Neuronal stem cell (in vitro differentiated cells): ENCODE measurements around the gene MIF.
"Not testable (repeated sequence)": the region's sequence is repeated elsewhere in the genome, so short reads cannot be mapped to it uniquely, and the experiment has no call there.

ENCODE experiments used
- DNase-seq: peaks from one replicate; pipeline ENCODE4 v3.0.0-alpha.2; 2013; ENCODE audit warnings: low spot score
- H2AFZ ChIP-seq: one replicate; pipeline ENCODE4 v1.6.1; 2013; ENCODE audit warnings: mild to moderate bottlenecking, low read length, inconsistent platforms
- H2AK5ac ChIP-seq: 2 replicates; pipeline ENCODE4 v1.6.1; 2013; ENCODE audit warnings: low read depth, mild to moderate bottlenecking, inconsistent platforms, low read length, moderate library complexity, mixed read lengths
- H2BK120ac ChIP-seq: 2 replicates; pipeline ENCODE4 v1.6.1; 2013; ENCODE audit warnings: low read depth, mild to moderate bottlenecking, inconsistent platforms, low read length, moderate library complexity, mixed read lengths
- H2BK12ac ChIP-seq: one replicate; pipeline ENCODE4 v1.6.1; 2013; ENCODE audit warnings: low read length, inconsistent platforms
- H2BK15ac ChIP-seq: 2 replicates; pipeline ENCODE4 v1.6.1; 2013; ENCODE audit warnings: mild to moderate bottlenecking, low read length, inconsistent platforms, mixed read lengths
- H2BK5ac ChIP-seq: one replicate; pipeline ENCODE4 v1.6.1; 2013; ENCODE audit warnings: inconsistent platforms, mild to moderate bottlenecking, low read length, moderate library complexity
- H3K14ac ChIP-seq: one replicate; pipeline ENCODE4 v1.6.1; 2013; ENCODE audit warnings: low read length, inconsistent platforms
- H3K18ac ChIP-seq: 2 replicates; pipeline ENCODE4 v1.6.1; 2013; ENCODE audit warnings: low read length, inconsistent platforms
- H3K23ac ChIP-seq: 2 replicates; pipeline ENCODE4 v1.6.1; 2013; ENCODE audit warnings: low read depth, mild to moderate bottlenecking, mixed read lengths, low read length, inconsistent platforms; ENCODE audit not compliant: poor library complexity
- H3K27ac ChIP-seq: replicated peaks from 3 replicates; pipeline ENCODE4 v1.5.1; 2013; ENCODE audit warnings: low read length, inconsistent platforms
- H3K27me3 ChIP-seq, 3 experiments: 2 replicates each; pipeline ENCODE4 v1.6.1; 2013; ENCODE audit warnings: low read length in 3 of 3, mild to moderate bottlenecking in 2 of 3, inconsistent platforms in 1 of 3, low read depth in 1 of 3, mixed read lengths in 1 of 3, moderate library complexity in 1 of 3; ENCODE audit not compliant: control insufficient read depth in 3 of 3, insufficient read depth in 3 of 3
- H3K36me3 ChIP-seq, 2 donors: replicated peaks in 1 of 2; 2 replicates each; pipeline ENCODE4 v1.6.1; 2013; ENCODE audit warnings: low read length in 2 of 2; ENCODE audit not compliant: control insufficient read depth in 2 of 2, insufficient read depth in 2 of 2
- H3K4ac ChIP-seq: 2 replicates; pipeline ENCODE4 v1.6.1; 2013; ENCODE audit warnings: inconsistent platforms, mild to moderate bottlenecking, low read length, moderate library complexity
- H3K4me1 ChIP-seq, 2 donors: 1 replicate in 1 of 2; 2 replicates in 1 of 2; pipeline ENCODE4 v1.6.1; 2013; ENCODE audit warnings: low read length in 2 of 2, low read depth in 1 of 2; ENCODE audit not compliant: control insufficient read depth in 2 of 2, insufficient read depth in 1 of 2
- H3K4me2 ChIP-seq: one replicate; pipeline ENCODE4 v1.6.1; 2013; ENCODE audit warnings: mild to moderate bottlenecking, low read length, inconsistent platforms; ENCODE audit not compliant: insufficient read depth, poor library complexity, severe bottlenecking
- H3K4me3 ChIP-seq, 2 donors: 2 replicates each; pipeline ENCODE4 v1.5.1; 2013; ENCODE audit warnings: low read length in 2 of 2, mild to moderate bottlenecking in 2 of 2, inconsistent platforms in 1 of 2, moderate library complexity in 1 of 2
- H3K79me1 ChIP-seq: one replicate; pipeline ENCODE4 v1.6.1; 2013; ENCODE audit warnings: low read depth, mild to moderate bottlenecking, inconsistent platforms, low read length, moderate library complexity
- H3K9ac ChIP-seq: one replicate; pipeline ENCODE4 v1.6.1; 2013; ENCODE audit warnings: mild to moderate bottlenecking, low read depth, low read length, inconsistent platforms; ENCODE audit not compliant: poor library complexity
- H3K9me3 ChIP-seq, 2 donors: replicated peaks in 1 of 2; 2 replicates each; pipeline versions ENCODE3 to v1.6.1; 2013; ENCODE audit warnings: low read length in 2 of 2, mild to moderate bottlenecking in 2 of 2, inconsistent platforms in 1 of 2, low read depth in 1 of 2, mixed read lengths in 1 of 2, moderate library complexity in 1 of 2; ENCODE audit not compliant: control insufficient read depth in 2 of 2, insufficient read depth in 1 of 2
- H4K8ac ChIP-seq: one replicate; pipeline ENCODE4 v1.6.1; 2013; ENCODE audit warnings: low read depth, mild to moderate bottlenecking, inconsistent platforms, low read length, moderate library complexity
- H4K91ac ChIP-seq: one replicate; pipeline ENCODE4 v1.6.1; 2013; ENCODE audit warnings: low read length, low read depth, mild to moderate bottlenecking, inconsistent platforms; ENCODE audit not compliant: poor library complexity
- WGBS, 2 donors: extraction: QIAGEN DNeasy Blood & Tissue Kit; methylation state at CpG; one replicate each; pipeline ENCODE4 v1.1.7; 2013; ENCODE audit warnings: missing lambda C conversion rate in 2 of 2, mixed read lengths in 1 of 2; ENCODE audit not compliant: insufficient read length in 2 of 2, insufficient replicate concordance in 1 of 2; ENCODE audit errors: extremely low coverage in 2 of 2; 5-methylcytosine and 5-hydroxymethylcytosine counted together

MIF gene

GRCh38 chr22:23907423-23907822, 13.2 kb downstream of the MIF start:
- H3K9ac ChIP-seq, H3K36me3 ChIP-seq, H3K27me3 ChIP-seq, H2BK5ac ChIP-seq, H2BK120ac ChIP-seq, H3K4me2 ChIP-seq, H4K8ac ChIP-seq, H2AFZ ChIP-seq, H3K4me3 ChIP-seq, H3K79me1 ChIP-seq, H3K9me3 ChIP-seq, H3K4ac ChIP-seq, H3K14ac ChIP-seq, H4K91ac ChIP-seq, DNase-seq, H3K18ac ChIP-seq, H3K27ac ChIP-seq, H2BK12ac ChIP-seq, H3K23ac ChIP-seq, H3K4me1 ChIP-seq, H2AK5ac ChIP-seq, H2BK15ac ChIP-seq: not testable (repeated sequence)
- no CpG with 5 or more reads among the region's 10 CpGs for WGBS, 2 donors

- Histone ChIP-seq H3K9me3 (peaks cover 0 to 8% of the 10 kb centered on the region in 2 donors), H3K36me3 (peaks cover 0 to 3% of the 10 kb centered on the region in 2 donors), H2BK15ac (no peak overlapping the region), H2BK120ac (no peak overlapping the region), H3K14ac (no peak overlapping the region), H3K4me2 (no peak overlapping the region), H2AK5ac (no peak overlapping the region), H3K23ac (no peak overlapping the region), H3K27ac (no peak overlapping the region), H4K91ac (no peak overlapping the region), H3K4me3 (no peak overlapping the region), H2AFZ (no peak overlapping the region), H3K4ac (no peak overlapping the region), H2BK5ac (no peak overlapping the region), H2BK12ac (no peak overlapping the region), H3K79me1 (no peaks in the 10 kb centered on the region), H3K4me1 (peaks cover 5 to 7% of the 10 kb centered on the region in 2 donors), H4K8ac (no peak overlapping the region), H3K18ac (no peak overlapping the region), H3K27me3 (peaks cover 0 to 1% (median 0%) of the 10 kb centered on the region in 3 experiments), H3K9ac (no peak overlapping the region)
- WGBS, 2 donors = no CpG with 5 or more reads among the region's 11 CpGs
- no peak for DNase-seq
Measured at GRCh38 chr22:23908587-23909205, 14.5 kb downstream of the MIF start.

DNA sequence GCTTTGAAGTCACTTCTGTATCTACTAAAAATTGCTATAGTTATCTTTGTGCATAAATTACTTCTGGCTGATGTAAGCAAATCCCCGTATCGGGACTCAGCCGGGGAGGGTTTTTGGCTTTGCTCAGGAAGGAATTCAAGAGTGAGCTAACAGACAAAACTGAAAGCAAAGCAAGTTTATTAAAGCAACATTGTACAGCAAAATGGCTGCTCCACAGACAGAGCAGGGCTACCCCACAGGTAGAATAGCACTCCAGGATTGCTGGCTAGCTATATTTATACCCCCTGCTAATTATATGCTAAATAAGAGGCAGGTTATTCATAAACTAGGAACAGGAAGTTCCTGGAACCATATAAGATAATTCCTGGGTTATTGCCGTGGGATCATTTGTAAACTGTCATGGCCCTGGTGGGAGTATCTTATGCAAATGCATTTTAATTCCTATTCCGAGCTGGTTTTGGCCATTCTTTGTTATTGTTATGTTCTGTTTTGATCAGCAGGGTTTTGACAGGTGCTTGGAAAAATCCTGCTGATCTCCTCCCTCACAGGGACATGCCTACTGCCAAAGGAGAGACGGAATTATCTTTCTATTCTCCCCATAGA, 15.2 kb downstream of the MIF start:
- H3K14ac ChIP-seq = no peak overlapping the region
- H3K18ac ChIP-seq = no peak overlapping the region
- no peak overlapping the region for H3K23ac ChIP-seq
- no peak overlapping the region for H3K9ac ChIP-seq
- no peak overlapping the region for H2AK5ac ChIP-seq
- H4K8ac ChIP-seq = no peak overlapping the region
- H3K4me2 ChIP-seq = no peak overlapping the region
- no CpG with 5 or more reads among the region's 6 CpGs for WGBS, 2 donors
- peaks cover 0 to 8% of the 10 kb centered on the region in 2 donors for H3K9me3 ChIP-seq
- no peak overlapping the region for H3K4ac ChIP-seq
- H2BK12ac ChIP-seq = no peak overlapping the region
- H3K4me1 ChIP-seq = peaks cover 5 to 7% of the 10 kb centered on the region in 2 donors
- DNase-seq = no peak
- H2BK5ac ChIP-seq = no peak overlapping the region
- H3K36me3 ChIP-seq = peaks cover 0 to 3% of the 10 kb centered on the region in 2 donors
- H3K27me3 ChIP-seq = peaks cover 0 to 1% (median 0%) of the 10 kb centered on the region in 3 experiments
- H2AFZ ChIP-seq = no peak overlapping the region
- no peaks in the 10 kb centered on the region for H3K79me1 ChIP-seq
- H3K27ac ChIP-seq = no peak overlapping the region
- H2BK15ac ChIP-seq = no peak overlapping the region
- H4K91ac ChIP-seq = no peak overlapping the region
- H2BK120ac ChIP-seq = no peak overlapping the region
- no peak overlapping the region for H3K4me3 ChIP-seq

DNA sequence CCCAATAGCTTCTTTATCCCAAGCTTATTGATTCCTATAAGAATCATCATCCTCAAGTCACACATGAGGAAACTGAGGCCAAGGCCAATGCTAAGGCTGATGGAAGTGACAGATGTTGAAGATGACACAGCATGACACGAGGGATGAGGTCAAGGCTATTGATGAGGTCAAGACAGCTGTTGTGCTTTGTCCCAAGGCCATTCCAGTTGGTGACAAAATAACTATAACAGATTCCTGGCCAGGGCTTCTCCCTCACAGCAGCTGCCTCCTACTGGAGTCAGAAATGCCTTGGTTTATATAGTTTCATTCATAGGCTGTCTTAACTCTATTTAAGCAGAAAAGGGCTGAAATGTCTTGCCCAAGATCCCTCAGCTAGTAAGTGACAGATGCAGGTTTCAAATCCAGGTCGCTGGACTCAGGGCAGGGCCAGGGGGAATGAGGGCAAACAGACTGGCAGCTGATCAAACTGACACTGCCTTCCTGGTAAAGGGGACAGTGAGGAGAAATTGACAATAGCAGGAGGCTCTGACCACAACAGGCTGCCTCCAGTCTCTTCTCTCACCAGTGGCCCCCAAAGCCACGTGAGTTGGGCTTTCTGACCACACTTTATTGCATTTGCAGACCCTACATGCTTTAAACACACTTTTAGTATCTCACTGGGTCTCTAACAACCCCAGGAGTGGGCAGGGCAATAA, 16.5 kb downstream of the MIF start:
- Histone ChIP-seq H3K4ac (no peak overlapping the region), H2AFZ (no peak overlapping the region), H3K23ac (no peak overlapping the region), H3K36me3 (peaks cover 0 to 3% of the 10 kb centered on the region in 2 donors), H3K79me1 (no peaks in the 10 kb centered on the region), H2AK5ac (no peak overlapping the region), H3K27me3 (peaks cover 0 to 1% (median 0%) of the 10 kb centered on the region in 3 experiments), H2BK12ac (no peak overlapping the region), H4K8ac (no peak overlapping the region), H3K9ac (no peak overlapping the region), H3K14ac (no peak overlapping the region), H3K4me3 (no peak overlapping the region), H3K18ac (no peak overlapping the region), H2BK120ac (no peak overlapping the region), H4K91ac (no peak overlapping the region), H2BK5ac (no peak overlapping the region), H3K4me2 (no peak overlapping the region), H3K27ac (no peak overlapping the region), H3K4me1 (peaks cover 5% of the 10 kb centered on the region in 2 donors), H2BK15ac (no peak overlapping the region), H3K9me3 (peaks cover 0 to 8% of the 10 kb centered on the region in 2 donors)
- WGBS, 2 donors = no CpG with 5 or more reads among the region's 3 CpGs
- no peak for DNase-seq
